Stimulated activated CD8-positive, alpha-beta memory T cell treated with anti-CD3 and anti-CD28 coated beads, Interleukin-15, amount 100 ng/mL, for 24 hours (primary cell): ENCODE measurements around the gene KLHL29.

Experiments
- DNase-seq: peaks from one replicate; pipeline ENCODE4 v3.0.0-alpha.2; 2020; ENCODE audit warnings: low read depth

Gene KLHL29

DNA sequence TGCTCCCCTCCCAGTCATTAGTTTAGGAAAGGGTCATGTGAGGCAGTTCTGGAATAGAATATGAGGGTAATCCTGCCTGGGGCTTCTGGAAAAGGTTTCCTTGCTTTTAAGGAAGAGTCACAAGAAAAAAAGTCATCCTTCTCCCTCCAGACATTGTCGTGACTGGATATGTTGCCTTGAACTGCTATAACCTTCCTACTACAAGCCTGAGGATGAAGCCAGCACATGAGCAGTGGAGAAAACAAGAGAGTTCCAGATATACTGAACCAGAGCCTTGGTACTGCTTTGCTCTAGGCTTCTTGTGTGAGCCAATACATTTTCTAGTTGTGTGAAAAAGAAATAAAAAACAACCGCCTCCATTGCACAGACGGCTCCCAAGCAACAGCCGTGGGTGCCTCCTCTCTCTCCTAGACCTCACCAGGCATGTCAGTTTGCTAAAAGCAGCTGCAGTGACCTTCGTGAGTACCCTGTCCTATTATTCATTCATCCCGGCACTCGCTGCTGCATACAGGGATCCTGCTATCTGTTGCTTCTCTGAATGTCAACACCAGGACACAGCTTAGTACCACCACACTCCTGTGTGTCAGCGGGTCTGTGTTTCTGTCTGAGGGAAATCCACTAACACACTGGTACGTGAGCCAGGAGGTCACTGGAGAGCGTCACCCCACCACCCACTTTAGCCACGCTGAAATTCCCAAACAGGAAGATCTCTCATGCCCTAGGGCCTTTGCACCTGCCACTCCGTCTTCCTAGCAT lies 186.7 kb downstream of the KLHL29 start:
- DNase-seq, result no peak

DNA sequence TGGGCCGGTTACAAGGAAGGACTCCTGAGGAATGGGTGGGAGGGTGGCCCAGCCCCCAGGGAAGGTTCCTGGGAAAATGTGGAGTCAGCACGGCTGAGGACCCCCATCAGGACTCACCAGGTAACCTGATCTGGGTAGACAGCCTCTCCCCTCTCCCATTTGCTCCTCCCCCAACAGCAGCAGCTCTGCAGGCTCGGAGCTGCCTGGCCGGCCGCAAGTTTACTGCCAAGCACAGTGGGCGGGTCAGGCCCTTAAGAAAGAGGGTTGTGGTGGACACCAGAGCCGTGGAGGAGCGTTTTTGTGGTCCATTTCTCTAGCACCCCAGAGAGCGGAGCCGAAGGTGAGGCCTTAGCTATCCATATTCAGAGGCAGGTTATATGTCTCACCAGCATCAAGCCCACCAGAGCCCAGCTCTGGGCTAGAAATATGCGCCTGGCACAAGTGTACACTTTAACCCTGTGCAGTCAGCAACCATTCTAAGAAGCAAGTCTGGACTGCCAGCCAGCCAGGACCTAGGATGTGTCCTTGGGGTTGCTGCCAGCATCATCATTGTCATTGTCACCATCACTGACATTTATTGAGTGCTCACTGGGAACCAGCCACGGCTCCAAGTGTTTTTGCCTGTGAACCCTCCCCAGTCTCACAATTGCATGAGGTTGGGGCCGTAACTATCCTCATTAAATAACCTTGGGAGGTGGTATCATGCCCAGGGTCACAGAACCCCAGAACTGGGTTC lies 190.1 kb downstream of the KLHL29 start:
- DNase-seq, result no peak

DNA sequence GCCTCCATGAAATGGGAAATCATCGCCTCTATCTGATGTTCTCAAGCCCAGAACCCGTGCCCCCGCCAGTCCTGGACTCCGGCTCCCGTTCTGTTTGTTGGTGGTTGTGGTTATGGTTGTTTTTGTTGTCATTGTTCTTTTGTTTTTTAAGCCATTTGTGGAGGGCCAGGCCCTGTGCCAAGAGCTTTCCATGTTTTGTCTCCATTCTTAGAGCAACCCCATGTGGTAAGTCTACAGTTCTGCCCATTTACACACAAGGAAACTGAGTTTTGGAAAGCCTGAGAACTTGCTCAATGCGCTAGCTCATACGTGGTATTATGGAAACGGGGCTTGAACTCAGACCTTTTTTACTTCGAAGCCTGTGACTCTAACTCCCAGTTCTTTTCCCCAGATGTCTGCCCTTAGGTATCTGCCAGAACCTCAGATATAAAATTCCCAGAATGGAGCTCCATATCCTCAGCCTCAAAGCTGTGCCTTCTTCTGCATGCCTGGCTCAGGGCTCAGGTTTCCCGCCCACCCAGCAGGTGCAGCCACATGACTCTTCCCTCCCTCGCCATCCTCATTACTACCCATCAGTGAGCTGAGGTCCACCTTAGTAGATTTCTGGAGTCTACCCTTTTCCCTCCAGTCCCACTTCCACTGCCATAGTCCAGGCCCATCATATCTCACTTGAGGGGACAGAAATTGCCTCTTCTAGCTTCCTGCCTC lies 194.1 kb downstream of the KLHL29 start:
- DNase-seq, result no peak

DNA sequence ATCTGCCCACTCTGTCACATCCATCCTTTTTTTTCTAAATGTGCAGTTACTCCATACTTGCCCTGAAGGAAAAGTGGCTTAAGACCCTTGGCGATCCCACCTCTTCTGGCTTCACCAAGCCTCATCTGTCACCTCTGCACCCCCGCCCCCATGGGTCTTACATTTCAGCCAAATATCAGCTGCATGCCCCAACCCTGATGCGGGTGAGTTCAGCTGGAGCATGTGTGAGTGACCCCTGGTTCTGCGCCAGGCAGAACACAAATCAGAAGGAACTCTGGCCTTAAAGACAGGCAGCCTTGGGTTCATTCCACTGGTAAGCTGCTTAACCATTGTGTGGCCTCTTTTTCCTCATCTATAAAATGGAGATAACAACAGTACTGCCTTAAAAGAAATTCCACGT lies 194.7 kb downstream of the KLHL29 start:
- DNase-seq, result no peak

DNA sequence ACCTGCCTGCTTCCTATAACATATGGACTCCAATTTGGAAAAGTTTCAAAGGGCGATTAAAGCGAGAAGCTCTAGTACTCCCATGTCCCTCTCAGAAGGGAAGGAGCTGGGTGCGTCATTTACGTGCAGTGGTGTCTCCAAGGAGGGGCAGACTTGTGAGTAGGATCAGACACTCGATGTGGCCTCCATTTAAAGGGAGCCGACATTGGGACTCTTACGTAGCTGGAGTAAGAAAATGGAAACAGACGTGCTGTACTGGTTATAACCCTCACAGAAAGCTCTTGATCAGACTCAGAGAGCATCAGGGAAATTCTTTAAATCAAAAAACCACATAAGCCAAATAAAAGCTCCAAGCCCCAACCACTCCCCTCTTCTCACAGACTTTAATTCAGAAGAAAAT lies 198.5 kb downstream of the KLHL29 start:
- DNase-seq, result no peak

DNA sequence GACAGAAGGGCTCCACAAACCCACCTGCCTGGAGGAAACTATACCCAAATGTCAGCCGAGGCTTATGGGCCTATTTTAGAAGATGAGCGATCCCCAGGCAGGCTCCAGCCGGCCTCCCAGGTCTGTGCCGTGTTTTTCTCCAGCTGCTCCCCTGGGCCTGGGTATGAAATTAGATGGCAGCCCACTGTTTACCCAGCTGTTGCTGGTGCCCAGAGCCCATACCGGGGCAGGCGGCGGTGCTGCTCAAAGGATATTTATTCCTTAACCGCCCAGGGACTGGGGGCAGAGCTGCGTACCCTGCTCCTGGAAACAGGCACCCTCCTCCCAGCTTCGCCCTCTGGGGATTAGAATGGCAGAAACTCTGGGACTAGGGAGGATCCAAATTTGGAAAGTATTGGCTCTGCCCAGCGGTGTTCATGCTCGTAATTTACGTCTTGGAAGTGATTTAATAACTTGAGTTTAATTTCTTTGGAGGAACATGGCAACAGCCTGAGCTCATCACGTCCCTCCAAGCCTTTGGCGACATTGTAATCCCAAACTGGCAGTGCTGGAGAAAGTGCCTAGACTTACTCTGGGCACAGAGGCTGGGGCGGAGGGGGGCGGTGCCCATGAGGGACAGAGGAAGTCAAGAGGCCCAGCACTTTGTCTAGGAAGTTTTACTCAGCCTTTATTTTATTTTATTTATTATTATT lies 199.2 kb downstream of the KLHL29 start:
- no peak for DNase-seq

DNA sequence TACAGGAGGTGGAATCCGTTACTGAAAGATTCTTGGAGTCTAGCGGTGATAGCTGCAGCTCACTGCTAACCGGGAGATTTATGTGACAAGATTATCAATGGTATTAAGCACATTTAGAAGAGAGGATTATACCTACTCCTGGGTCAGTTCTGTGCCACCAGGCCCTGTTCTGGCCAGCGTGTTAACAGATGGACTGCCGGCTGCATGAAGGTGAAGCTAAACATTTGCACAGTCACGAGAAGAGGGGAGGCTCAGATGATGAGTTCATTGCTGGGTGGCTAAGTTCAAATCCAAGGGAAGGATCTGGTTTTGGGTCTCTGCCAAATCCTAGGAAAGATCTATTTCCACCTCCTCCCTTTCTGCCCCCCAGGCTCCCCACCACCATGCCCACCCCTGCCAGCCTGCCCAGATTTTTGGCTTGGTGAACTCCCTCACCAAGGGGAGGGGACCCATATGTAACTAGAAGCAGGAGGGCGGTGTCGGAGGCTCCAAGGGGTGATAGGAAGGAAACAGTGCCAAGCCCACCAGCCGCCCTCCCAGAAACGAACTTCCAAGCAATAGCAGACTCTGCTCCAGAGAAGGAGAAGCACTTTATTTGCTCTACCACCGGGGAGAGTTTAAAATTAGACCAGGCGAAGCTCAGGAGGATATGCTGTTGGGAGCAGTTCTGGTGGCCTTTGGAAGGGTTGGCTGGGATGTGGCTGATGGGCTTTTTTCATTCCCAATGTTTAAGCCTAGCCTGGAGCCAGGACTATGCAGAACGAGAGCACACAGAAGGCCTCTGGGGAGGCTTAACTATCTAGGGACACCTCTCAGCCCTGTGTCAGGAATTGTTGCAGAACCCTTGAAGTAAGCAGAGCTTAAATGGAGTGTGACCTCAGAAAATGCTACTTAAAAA lies 200.5 kb downstream of the KLHL29 start:
- DNase-seq, result no peak

DNA sequence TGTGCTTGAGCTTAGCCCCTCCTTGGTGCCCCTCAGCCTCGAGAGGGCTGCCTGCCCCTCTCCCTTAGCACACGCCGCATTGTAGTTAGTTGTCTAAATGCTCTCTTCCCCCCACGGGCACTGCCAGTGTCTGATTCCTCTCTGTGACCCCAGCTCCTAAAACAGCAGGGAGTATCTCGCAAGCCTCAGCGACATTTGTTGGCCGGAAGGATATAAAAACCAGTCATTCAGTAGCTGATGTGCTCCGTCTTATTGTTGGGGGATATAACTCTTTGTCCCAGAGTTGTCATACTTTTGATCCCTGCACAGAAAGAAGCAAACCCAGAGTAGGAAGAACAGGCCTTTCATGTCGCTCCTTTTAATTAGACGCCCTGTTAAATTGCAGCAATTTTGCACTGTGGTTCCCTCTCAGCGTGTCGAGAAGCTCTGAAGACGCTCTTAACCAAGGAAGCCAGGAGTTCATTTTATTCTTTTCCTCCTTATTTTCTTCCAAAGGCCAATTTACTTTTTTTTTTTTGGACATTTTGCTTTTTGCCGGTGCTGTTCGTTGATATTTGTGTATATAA lies 201.8 kb downstream of the KLHL29 start:
- no peak for DNase-seq

DNA sequence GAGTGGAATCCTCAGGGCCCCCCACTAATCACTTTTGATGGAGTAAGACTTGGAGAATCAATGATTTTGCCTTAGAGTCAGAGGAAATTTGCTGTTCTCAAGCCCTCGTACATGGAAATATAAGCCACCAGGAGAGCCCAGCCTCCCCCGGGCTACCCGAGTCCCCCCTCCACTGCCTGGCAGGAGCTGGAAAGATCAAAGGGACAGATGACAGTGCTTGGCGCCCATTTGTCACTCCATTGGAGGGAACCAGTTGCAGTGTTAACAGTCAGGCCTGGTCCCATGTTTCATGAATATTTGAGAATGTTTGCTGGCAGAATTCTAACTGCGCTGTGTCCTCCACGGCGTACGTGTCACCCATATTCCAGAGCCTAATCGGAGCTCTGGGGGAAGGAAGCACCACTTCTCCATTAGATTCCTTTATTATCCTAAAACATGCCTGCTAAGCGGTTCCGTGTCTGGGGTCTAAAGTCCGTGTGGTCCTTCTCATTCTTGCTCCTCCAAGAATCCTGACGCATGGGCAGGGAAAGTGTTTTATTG lies 202.4 kb downstream of the KLHL29 start:
- no peak for DNase-seq

DNA sequence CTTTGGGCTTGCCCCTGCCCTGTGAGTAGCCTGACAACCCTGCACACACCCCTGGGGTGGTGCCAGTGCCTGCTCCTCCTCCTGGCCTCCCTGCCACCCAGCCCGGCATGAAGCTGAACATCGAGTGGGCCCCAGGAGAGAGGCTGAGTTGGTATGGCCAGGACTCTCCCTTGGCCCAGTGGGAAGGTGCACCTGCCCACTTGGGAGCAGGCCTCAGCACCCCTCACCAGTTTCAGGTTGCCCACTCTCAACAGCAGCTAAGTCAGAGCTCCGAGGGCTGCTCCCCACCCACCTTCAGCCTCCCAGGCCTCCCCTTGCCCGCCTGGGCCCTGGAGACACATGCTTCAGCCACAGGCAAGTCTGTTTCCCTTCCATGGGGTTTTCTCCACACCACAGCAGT lies 203.1 kb downstream of the KLHL29 start:
- DNase-seq, result no peak

DNA sequence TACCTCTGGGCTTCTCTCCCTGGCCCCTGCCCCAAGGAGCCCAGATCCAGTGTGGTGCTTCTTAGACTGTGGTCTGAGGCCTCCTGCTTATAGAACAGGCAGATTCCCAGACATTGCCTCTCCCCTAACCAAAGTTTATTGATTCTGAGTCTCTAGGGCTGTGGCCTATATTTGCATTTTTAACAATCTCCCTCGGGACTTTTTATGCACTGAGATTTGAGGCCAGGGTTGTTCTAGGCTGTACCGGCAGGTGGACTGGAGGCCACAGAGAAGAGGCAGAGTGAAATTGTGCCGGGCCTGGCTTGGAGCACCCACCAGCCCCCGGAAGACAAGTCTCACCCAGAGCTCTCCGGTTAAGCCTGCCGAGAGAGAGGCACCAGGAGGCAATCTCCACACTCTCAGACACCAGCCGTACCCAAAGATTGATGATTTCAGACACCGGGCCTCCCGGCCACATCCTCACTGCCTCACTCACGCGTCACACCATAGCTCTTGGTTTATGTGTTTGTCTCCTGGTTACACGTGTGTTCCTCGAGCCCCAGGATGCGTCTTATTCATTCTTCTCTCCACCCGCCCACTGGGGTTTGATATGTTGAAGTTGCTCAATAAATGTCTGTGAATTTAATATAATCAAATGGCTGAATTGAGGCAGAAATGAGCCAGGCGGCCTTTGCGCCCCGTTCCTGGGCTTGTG lies 203.7 kb downstream of the KLHL29 start:
- no peak for DNase-seq

DNA sequence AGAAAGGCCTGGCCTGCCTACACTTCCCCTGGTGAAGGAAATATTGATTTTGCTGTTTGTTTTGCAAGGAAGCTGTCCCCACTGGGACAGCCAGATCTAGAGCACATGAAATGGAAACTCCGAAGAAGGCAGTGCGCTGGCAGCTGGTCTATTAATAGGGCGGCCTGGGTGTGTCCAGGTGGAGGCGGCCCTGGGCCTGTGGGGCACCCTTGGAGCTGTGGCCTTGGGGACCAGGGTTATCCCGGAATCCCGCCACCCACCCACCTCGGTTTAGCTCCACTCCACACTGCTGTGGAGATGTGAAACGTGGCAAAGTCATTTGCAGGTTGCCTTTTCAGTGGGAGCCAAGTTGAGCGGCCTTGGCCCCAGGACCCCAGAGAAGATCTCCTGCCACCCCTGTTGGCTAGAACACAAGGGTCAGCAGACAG lies 204.3 kb downstream of the KLHL29 start:
- no peak for DNase-seq

DNA sequence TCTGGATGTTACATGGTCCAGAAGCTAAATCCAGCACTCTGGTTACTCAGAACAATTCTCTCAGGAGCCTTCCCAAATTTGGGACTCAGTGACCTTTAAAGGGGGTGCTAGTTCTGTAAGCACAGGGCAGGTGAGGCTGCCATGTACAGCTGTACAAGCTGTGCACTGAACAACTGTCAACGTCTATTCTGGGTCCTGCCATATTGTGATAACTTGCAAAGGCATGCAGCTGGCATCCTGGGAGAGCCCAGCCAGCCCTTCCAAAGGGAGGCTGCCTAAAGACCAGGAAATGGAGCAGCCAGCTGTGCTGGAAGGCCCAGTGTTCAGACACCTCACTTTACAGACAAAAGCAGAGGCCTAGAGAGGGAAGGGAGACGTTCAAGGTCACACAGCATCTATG lies 204.8 kb downstream of the KLHL29 start:
- no peak for DNase-seq

DNA sequence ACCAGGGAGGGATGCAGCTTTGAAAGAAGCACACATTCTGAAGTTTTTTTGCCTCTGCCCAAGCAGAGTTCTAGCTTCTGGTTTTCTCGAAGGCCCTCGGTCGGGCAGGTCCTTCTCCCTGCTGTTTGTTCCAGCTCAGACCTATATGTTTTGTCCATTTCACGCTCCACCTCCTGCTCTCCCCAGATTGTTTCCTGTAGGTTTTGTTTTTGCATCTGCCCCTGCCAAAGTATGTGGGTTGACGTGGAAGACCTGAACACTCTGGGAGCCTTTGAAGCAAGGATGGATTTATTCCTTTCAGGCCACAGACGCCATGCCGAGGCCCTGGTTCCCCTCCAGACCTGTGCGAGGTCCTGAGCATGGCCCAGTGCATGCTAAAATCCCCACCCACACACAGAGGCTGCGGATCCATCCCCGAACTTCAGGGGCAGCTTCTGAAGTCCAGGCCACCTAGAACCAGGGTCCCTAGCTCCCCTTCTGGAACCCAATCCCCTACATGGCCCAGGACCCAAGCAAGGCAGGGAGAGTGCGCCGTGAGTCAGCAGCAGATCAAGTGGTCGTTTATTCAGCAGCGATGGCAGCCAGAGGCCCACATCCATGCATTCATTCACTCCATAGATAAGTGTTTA lies 205.4 kb downstream of the KLHL29 start:
- no peak for DNase-seq

DNA sequence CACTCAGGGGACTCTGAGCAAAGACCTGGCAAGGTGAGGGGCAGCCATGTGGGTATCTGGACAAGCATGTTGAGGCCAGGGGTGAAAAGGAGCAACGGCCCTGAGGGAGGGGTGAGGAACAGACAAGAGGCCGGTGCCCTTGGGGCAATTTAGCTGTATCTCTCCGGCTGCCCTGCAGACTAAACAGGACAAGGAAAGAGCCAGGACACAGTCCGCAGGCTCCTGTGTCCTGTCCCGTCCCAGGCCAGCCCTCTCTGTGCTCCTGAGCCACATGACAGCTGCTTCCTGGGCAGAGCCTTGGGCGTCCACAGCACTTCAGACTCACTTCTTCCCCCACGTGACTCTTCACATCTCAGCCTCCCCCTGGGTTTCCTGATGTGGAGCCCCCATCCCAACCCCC lies 206.1 kb downstream of the KLHL29 start:
- no peak for DNase-seq

DNA sequence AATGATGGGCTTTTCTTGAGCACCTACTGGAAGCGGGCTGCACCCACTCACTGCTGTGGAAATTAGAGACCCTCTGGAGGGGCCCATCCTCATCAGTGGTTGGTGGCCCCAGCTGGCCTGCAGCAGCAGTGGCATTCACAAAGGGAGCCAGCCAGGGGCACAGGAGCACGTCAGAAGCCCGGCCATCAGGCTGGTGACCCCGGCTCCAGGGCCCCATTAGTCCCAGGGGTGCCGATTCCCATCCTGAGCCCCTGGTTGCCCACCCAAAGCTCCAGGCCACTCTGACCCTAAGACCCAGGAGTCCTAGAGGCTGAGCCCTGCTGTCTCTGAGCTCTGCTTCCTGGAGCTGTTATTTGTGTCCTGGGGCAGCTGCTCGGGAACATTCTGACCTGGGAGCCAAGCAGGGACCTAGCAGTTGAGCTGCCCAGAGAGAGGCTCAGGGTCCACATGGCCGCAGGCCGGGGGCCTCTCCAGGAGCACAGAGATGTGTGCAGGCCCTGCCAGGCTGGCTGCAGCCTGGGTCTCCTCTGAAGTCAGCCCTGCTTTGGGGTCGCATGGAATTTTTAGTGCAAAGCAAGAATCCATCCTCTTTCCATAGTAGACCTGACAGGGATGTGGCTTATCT lies 207.2 kb downstream of the KLHL29 start:
- DNase-seq, result no peak

DNA sequence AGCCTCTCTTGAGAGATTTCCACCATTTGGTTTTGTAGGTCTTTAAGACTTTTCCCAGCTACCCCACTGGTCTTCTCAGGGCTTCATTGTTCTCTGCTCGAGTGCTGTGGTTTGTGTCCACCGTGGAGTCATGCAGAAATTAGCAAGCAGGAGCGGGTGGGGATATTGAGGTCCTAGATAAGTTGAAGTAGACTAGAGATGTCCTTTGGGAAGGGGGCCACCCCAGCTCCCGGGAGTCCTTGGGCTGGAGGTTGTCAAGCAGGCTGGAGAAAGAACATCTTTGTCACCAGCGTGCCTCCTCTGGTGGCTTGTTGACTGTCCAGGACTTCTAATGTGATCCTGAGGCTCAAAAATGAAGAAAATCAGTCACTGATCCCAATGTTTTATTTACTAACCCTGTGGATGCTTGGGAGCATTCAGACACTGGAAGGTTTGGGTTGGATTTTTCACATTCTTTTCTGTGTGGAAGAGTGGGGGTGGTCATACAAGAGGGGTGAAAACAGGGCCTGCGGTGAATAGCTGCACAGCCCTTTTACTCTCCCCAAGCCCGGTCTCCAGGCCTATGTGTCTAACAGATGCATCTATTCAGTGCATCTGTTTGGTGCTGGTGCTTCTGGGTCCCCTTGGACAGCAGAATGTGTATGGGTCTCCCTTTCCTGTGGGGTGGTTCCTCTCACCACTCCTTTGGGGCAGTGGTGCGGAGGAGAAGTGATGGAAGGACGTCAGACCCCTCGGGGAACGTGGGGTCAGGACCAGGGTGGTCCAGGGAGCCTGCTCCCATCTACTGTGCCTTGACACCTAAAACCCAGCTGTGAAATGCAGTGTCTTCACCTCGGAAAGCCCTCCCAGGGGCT lies 208.1 kb downstream of the KLHL29 start:
- DNase-seq, result no peak

DNA sequence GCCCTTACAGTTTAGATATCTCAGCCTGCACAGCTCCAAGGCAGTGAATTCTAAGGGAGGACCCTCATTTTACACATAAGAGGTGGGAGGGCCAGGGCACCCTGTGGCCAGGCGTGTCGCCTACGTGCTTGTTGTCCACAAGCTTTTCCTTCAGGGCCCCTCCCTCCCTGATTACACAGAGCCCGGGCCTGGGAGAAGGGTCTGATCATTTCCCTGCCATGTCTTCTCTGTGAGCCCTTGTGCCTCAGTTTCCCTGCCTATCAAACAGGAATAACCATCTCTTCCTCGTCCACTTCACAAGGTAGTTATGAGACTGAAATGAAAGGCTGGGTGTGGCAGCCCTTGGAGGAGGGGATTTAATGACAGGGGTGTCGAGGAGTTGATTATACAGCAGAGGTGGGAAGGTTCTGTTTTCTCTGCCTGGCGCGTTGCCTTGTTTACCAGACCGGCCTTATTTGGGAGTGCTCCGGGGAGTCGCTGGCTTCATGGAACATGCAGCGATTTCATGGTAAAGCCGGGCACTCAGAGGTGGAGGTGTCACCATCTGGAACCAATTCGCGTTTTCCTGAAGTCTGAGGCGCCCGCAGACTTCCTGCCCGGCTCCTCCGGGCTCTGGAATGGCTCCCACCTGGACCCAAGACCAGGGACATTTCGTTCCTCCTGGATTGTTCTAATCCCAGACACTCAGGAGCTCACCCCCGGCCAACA lies 208.9 kb downstream of the KLHL29 start:
- DNase-seq, result no peak
